Endodermal cell (in vitro differentiated cells): ENCODE data around the gene AP3S2. TPM values are rescaled to one million over a fixed set of nuclear protein-coding genes. Genes with fewer than 3 reads are reported as not detected.

ENCODE experiments used
- DNase-seq: peaks from one replicate; pipeline ENCODE4 v3.0.0-alpha.2; 2017
- H3K27ac ChIP-seq: 2 replicates; pipeline ENCODE4 v1.5.1; 2013; ENCODE audit warnings: mild to moderate bottlenecking, low read depth, low read length, moderate library complexity
- H3K27me3 ChIP-seq: 2 replicates; pipeline ENCODE4 v1.6.1; 2013; ENCODE audit warnings: mild to moderate bottlenecking, low read length, moderate library complexity; ENCODE audit not compliant: insufficient read depth, control insufficient read depth, poor library complexity, severe bottlenecking
- H3K36me3 ChIP-seq: 2 replicates; pipeline ENCODE4 v1.7.0; 2013; ENCODE audit warnings: mild to moderate bottlenecking, low read length, moderate library complexity; ENCODE audit not compliant: control insufficient read depth, insufficient read depth
- H3K4me1 ChIP-seq: one replicate; pipeline ENCODE4 v1.7.0; 2013; ENCODE audit warnings: low read length; ENCODE audit not compliant: control insufficient read depth, insufficient read depth
- H3K4me3 ChIP-seq: 2 replicates; pipeline ENCODE4 v1.5.1; 2013; ENCODE audit warnings: mild to moderate bottlenecking, low read length, moderate library complexity
- H3K9ac ChIP-seq: 2 replicates; pipeline ENCODE4 v1.6.1; 2013; ENCODE audit warnings: mild to moderate bottlenecking, low read length, moderate library complexity; ENCODE audit not compliant: poor library complexity, severe bottlenecking; ENCODE audit errors: extremely low read depth
- H3K9me3 ChIP-seq: 2 replicates; pipeline ENCODE4 v1.6.1; 2013; ENCODE audit warnings: mild to moderate bottlenecking, low read length, moderate library complexity; ENCODE audit not compliant: control insufficient read depth
- H3K27ac Mint-ChIP-seq: 2 replicates; pipeline ENCODE4 v1.8.0; 2020; ENCODE audit warnings: mixed read lengths
- H3K27me3 Mint-ChIP-seq: 2 replicates; pipeline ENCODE4 v1.8.0; 2021; ENCODE audit warnings: mild to moderate bottlenecking, mixed read lengths; ENCODE audit not compliant: insufficient read depth
- H3K36me3 Mint-ChIP-seq: 2 replicates; pipeline ENCODE4 v1.8.0; 2020; ENCODE audit warnings: low read depth, mixed read lengths
- H3K4me1 Mint-ChIP-seq: 2 replicates; pipeline ENCODE4 v1.8.0; 2020; ENCODE audit warnings: mixed read lengths
- H3K4me3 Mint-ChIP-seq: 2 replicates; pipeline ENCODE4 v1.8.0; 2020; ENCODE audit warnings: mild to moderate bottlenecking, moderate library complexity, mixed read lengths
- H3K9me3 Mint-ChIP-seq: 2 replicates; pipeline ENCODE4 v1.8.0; 2020; ENCODE audit warnings: mild to moderate bottlenecking, mixed read lengths
- WGBS, 2 experiments: methylation state at CpG; one replicate each; pipeline versions ENCODE4 v1.1.5 to v1.1.7; 2013; ENCODE audit warnings: missing lambda C conversion rate in 2 of 2, mixed read lengths in 1 of 2; ENCODE audit not compliant: insufficient coverage in 1 of 2, insufficient read length in 1 of 2; 5-methylcytosine and 5-hydroxymethylcytosine counted together
- total RNA-seq, 2 donors: library from RNA; stranded (reverse); fragmentation: NEBNext Ultra II Directional in 1 of 2; extraction: Animal tissue kit (Norgen Biotek cat#: 25700) in 1 of 2; gene quantifications; 2 replicates in 1 of 2; 3 replicates in 1 of 2; pipeline ENCODE4 v1.2.1, GENCODE V29; 2021
- TF ChIP-seq, protein P1 (sequence below): fragments of 200-600 bp; sonication (generic); conservative IDR thresholded peaks from 2 replicates; pipeline ENCODE4 v1.5.0; 2021; ENCODE audit warnings: antibody characterized with exemption, mild to moderate bottlenecking

The AP3S2 gene
- total RNA-seq, 2 donors from 2014 or later, result 39.5 to 54.4 TPM

DNA sequence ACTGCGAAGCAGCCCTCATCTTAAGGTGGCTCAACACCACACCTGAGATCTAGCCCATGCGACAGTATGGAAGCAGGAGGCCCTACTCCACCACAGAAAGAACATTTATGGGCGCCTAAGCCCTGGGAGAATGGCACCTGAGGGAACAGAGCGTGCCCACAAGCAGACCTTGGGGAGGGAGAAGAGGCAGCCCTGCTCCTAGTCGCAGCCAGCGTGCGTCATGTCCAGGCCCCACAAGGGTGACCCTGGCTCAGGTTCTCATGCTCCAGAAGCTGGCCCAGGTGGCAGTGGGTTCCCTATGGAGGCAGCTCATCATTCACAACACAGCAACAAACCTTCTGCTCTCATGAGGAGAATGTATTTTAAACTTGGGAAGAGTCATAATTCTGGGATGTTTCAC lies 59.8 kb downstream of the AP3S2 start:
- Mint-ChIP-seq H3K9me3 (no peaks in the 10 kb centered on the region), H3K27me3 (no peaks in the 10 kb centered on the region), H3K4me1 (peaks cover 7% of the 10 kb centered on the region), H3K27ac (no peak overlapping the region), H3K4me3 (no peak overlapping the region), H3K36me3 (peaks cover 47% of the 10 kb centered on the region)
- no peaks in the 10 kb centered on the region for H3K4me1 ChIP-seq
- no peak overlapping the region for H3K4me3 ChIP-seq
- H3K27me3 ChIP-seq, result no peaks in the 10 kb centered on the region
- no peaks in the 10 kb centered on the region for H3K9me3 ChIP-seq
- no peak overlapping the region for H3K9ac ChIP-seq
- H3K36me3 ChIP-seq, result peaks cover 34% of the 10 kb centered on the region
- DNase-seq, result no peak
- 90 to 95% methylated on average over 5 to 7 of the region's 7 CpGs for WGBS, 2 experiments
- TF ChIP-seq, protein P1, sequence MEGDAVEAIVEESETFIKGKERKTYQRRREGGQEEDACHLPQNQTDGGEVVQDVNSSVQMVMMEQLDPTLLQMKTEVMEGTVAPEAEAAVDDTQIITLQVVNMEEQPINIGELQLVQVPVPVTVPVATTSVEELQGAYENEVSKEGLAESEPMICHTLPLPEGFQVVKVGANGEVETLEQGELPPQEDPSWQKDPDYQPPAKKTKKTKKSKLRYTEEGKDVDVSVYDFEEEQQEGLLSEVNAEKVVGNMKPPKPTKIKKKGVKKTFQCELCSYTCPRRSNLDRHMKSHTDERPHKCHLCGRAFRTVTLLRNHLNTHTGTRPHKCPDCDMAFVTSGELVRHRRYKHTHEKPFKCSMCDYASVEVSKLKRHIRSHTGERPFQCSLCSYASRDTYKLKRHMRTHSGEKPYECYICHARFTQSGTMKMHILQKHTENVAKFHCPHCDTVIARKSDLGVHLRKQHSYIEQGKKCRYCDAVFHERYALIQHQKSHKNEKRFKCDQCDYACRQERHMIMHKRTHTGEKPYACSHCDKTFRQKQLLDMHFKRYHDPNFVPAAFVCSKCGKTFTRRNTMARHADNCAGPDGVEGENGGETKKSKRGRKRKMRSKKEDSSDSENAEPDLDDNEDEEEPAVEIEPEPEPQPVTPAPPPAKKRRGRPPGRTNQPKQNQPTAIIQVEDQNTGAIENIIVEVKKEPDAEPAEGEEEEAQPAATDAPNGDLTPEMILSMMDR, result no peak
- H3K27ac ChIP-seq, result no peak overlapping the region

GRCh38 chr15:89830639-89831038 lies 63.2 kb downstream of the AP3S2 start:
- Histone ChIP-seq H3K9ac (no peak overlapping the region), H3K36me3 (peaks cover 28% of the 10 kb centered on the region), H3K4me3 (no peak overlapping the region), H3K27ac (no peak overlapping the region), H3K9me3 (no peaks in the 10 kb centered on the region), H3K27me3 (no peaks in the 10 kb centered on the region), H3K4me1 (no peaks in the 10 kb centered on the region)
- DNase-seq, result no peak
- Mint-ChIP-seq H3K9me3 (no peaks in the 10 kb centered on the region), H3K36me3 (peaks cover 33% of the 10 kb centered on the region), H3K27me3 (no peaks in the 10 kb centered on the region), H3K4me3 (no peak overlapping the region), H3K4me1 (no peaks in the 10 kb centered on the region), H3K27ac (no peak overlapping the region)
- 95 to 98% methylated on average over 7 to 12 of the region's 12 CpGs for WGBS, 2 experiments
- TF ChIP-seq, protein P1, result no peak

DNA sequence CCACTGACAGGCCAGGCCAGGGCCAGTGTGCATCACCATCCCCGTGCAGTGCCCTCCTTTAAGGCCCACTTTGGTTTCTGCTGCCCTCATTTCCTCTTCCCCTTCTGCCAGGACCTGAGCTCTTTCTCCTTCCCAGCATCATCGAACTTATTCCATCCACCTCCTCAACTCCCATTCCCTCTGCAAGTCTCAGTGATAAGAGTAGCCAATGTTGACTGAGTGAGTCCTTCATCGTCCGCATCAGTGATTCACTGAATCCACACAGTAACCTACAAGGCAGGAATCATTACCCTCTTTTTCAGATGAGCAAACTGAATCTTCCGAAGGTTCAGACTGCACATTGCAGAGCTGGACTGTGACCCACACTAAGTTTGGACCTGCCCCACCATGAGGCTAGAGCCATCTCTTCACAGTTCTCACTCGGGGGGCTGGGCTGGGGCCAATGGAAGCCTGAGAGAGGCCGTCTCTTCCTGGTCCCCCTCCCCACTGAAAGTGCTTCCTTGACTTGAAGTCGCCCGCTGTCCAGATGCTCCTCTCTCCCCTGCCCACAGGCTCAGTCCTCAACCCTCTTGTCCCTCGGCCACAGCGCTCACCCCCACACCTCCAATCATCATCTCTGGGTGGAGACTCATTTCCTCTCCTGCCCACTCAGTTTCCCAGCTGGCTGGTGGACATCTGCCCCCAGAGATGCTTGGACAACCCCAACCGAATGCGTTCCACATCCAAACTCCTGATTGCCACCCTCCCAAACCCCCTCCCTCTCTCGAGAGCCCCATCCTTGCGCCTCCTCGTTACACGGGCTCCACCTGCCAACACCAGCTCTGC lies 64.0 kb downstream of the AP3S2 start:
- no peaks in the 10 kb centered on the region for H3K9me3 ChIP-seq
- 93 to 97% methylated on average over 9 to 17 of the region's 17 CpGs for WGBS, 2 experiments
- TF ChIP-seq, protein P1, result no peak

More for the DNA sequence above, 64.0 kb downstream of the AP3S2 start:
- H3K4me3 ChIP-seq, result no peak overlapping the region
- Mint-ChIP-seq H3K27ac (no peak overlapping the region), H3K4me3 (no peak overlapping the region), H3K27me3 (no peaks in the 10 kb centered on the region), H3K4me1 (no peaks in the 10 kb centered on the region), H3K36me3 (peaks cover 25% of the 10 kb centered on the region), H3K9me3 (no peaks in the 10 kb centered on the region)
- no peaks in the 10 kb centered on the region for H3K4me1 ChIP-seq
- H3K36me3 ChIP-seq, result peaks cover 20% of the 10 kb centered on the region
- H3K27ac ChIP-seq, result no peak overlapping the region
- no peak overlapping the region for H3K9ac ChIP-seq
- no peak for DNase-seq
- H3K27me3 ChIP-seq, result no peaks in the 10 kb centered on the region
